AG04450 (cell line): ENCODE data around the gene ANO4. TPM values are rescaled to one million over a fixed set of nuclear protein-coding genes. Genes with fewer than 3 reads are reported as not detected.
"Not testable (repeated sequence)": the region's sequence is repeated elsewhere in the genome, so short reads cannot be mapped to it uniquely, and the experiment has no call there.

Source experiments
- CTCF ChIA-PET: fragments of 300-600, 350-600 bp; formaldehyde crosslinking; extraction: SDS; loops from one replicate; lab custom pipeline; 2022; ENCODE audit warnings: antibody characterized with exemption, inconsistent platforms; lab: Charles Lee
- POLR2A ChIA-PET: fragments of 350-600 bp; formaldehyde crosslinking; extraction: SDS; loops from one replicate; lab custom pipeline; 2021; ENCODE audit warnings: antibody characterized with exemption, inconsistent platforms; lab: Yijun Ruan, JAX
- DNase-seq: peaks from one replicate; pipeline ENCODE4 v3.0.0-alpha.2; 2011; ENCODE audit warnings: low read depth, low spot score
- H3K27ac ChIP-seq: one replicate; pipeline ENCODE4 v1.5.1; 2012; ENCODE audit warnings: low read depth, low read length, control low read depth
- H3K27me3 ChIP-seq: one replicate; pipeline ENCODE4 v1.6.0; 2012; ENCODE audit warnings: low read length; ENCODE audit not compliant: control insufficient read depth, insufficient read depth
- H3K4me3 ChIP-seq: 2 replicates; pipeline ENCODE4 v1.5.1; 2011; ENCODE audit warnings: mild to moderate bottlenecking, low read depth, low read length, control low read depth
- H3K9me3 ChIP-seq: 2 replicates; pipeline ENCODE4 v1.5.1; 2012; ENCODE audit warnings: low read length; ENCODE audit not compliant: control insufficient read depth, insufficient read depth
- polyA plus RNA-seq: library from polyadenylated mRNA; depleted of rRNA; stranded (reverse); fragments of >200 nt; gene quantifications from 2 replicates; pipeline ENCODE4 v1.2.3, GENCODE V29; 2011
- TF ChIP-seq, protein P1 (sequence below): IDR thresholded peaks from 2 replicates; pipeline ENCODE4 v1.5.1; 2011; ENCODE audit warnings: low read depth, low read length, control low read depth, inconsistent platforms

ANO4 gene
- polyA plus RNA-seq, 1 experiment: 7.5 TPM

DNA sequence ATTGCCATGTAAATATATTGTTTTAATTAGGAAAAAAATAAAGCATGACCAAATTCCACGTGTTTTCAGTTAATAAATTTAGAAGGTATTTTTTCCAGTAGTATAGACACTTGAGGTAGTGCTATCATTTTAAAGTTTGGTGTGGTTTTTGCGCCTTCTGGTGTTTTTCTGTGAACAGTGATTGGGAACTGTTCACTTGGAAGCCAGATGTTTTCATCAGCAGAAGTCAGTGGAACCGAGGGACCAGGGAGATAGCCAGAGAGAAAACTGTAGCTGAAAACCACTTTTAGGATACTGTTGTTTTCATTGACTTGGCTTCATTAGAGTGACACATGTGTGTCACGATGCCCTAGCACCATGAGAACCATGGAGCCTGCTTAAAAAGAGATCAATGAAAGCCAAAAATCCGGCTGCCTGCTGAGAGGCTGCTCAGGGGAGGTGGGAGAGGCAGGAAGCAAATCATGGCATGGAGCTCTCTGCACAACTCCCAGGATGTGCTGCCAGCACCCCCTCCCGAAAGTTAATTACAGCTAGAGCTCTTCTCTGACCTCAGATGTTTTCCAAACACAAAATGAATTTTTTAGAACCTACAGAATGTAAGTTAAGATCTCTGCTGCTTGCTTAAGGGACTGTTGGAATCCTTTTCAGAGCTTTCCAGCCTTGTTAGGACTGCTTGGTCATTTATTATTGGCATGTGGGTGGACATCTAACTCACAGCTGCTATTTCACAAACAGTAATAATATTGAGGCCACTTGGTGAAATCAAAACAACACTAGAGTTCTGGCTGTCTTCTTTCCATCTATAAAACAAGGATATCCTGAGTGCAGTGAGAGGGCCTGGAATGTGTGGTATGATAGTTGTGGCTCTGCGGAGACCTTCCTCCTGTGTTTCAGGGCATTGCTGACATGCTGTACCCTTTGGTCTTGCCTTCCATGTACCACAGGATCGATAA is 192.3 kb downstream of the ANO4 start:
- Histone ChIP-seq H3K9me3 (no peaks in the 10 kb centered on the region), H3K27me3 (no peaks in the 10 kb centered on the region), H3K4me3 (no peak overlapping the region), H3K27ac (no peak overlapping the region)
- TF ChIP-seq, protein P1, sequence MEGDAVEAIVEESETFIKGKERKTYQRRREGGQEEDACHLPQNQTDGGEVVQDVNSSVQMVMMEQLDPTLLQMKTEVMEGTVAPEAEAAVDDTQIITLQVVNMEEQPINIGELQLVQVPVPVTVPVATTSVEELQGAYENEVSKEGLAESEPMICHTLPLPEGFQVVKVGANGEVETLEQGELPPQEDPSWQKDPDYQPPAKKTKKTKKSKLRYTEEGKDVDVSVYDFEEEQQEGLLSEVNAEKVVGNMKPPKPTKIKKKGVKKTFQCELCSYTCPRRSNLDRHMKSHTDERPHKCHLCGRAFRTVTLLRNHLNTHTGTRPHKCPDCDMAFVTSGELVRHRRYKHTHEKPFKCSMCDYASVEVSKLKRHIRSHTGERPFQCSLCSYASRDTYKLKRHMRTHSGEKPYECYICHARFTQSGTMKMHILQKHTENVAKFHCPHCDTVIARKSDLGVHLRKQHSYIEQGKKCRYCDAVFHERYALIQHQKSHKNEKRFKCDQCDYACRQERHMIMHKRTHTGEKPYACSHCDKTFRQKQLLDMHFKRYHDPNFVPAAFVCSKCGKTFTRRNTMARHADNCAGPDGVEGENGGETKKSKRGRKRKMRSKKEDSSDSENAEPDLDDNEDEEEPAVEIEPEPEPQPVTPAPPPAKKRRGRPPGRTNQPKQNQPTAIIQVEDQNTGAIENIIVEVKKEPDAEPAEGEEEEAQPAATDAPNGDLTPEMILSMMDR: no peak
- peak; percentile 16 for DNase-seq
- ChIA-PET POLR2A (no interaction called here), CTCF (interaction anchor here (0.6 to 0.9 kb wide), 2 partner anchors 11 to 248 kb away, joined by 3 read pairs; no protein-coding TSS in a partner anchor)

DNA sequence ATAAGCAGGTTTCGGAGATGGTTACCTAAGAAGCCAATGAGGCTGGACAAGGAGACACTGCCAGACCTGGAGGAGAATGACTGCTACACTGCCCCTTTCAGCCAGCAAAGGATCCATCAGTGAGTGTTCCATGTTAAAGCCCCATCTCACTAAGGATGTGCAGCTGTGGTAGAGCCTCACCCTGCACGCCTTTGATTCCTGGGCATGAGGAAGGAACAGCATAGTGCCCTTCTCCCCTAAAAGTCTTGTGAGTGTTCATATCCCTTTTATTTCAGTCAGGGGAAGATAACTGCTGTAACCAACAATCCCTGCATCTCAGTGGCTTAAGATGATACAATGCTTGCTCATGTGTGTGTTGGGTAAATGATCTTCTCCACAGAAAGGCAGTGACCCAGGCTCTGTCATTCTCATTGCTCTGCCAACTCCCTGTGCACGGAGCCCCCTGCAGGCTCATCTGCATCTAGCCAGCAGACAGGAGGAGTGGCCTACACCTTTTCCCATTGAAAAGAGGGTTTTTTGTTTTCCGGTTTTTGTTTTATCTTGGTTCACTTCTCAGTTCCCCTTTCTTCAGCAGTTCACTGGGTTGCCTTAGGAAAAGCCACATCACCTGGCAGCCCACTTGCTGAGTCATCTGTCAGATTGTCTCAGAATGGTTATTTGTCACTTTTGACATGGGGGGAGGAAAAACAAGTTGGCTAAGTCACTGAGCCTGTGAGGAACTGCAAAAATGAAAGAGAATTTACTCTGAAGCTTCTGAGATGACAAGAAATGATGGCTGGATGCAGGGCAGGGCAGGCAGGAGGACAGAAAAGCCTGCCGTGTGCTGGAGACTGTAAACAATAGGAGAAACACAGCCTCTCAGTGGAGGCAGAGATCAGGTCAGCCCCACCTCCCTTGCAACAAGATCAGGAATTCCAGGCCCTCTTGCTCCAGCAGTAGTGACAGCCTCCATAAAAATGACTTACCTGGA is 193.3 kb downstream of the ANO4 start:
- ChIA-PET CTCF (interaction anchor here (0.6 kb wide), 2 partner anchors 247 to 663 kb away, joined by 3 to 4 read pairs; no protein-coding TSS in a partner anchor), POLR2A (no interaction called here)
- H3K27ac ChIP-seq: no peak overlapping the region
- peak; percentile 11 for DNase-seq
- no peak overlapping the region for H3K4me3 ChIP-seq
- H3K9me3 ChIP-seq: no peaks in the 10 kb centered on the region
- TF ChIP-seq, protein P1: peak; percentile 66
- H3K27me3 ChIP-seq: no peaks in the 10 kb centered on the region

- H3K9me3 ChIP-seq, H3K27me3 ChIP-seq, DNase-seq, POLR2A ChIA-PET, H3K4me3 ChIP-seq, CTCF ChIA-PET, H3K27ac ChIP-seq: not testable (repeated sequence)
These were observed 194.9 kb downstream of the ANO4 start for GRCh38 chr12:100989509-100989908.

DNA sequence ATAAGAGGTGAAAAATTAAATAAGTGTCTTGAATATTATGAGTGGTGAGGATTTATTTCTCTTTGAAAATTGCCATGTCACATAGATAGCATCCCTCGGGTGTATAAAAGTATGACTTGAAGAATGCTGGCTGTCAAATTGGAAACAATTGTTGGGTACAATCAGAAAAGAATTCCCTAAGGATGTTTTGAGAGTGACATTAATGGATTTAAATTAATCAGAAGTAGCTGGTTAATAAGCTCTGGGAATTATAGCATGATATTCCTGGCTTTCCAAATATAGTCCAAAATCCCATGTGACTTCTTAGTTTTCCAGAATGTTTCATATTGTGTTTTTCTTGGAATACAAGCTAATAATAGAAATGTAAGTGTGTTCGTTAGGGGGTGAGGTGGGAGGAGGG is 196.5 kb downstream of the ANO4 start:
- Histone ChIP-seq H3K9me3 (no peaks in the 10 kb centered on the region), H3K27me3 (no peaks in the 10 kb centered on the region), H3K4me3 (no peak overlapping the region), H3K27ac (no peak overlapping the region)
- TF ChIP-seq, protein P1: no peak
- ChIA-PET CTCF (interaction anchor here (0.6 kb wide), 2 partner anchors 103 to 1467 kb away, joined by 3 read pairs; no protein-coding TSS in a partner anchor), POLR2A (no interaction called here)
- no peak for DNase-seq

DNA sequence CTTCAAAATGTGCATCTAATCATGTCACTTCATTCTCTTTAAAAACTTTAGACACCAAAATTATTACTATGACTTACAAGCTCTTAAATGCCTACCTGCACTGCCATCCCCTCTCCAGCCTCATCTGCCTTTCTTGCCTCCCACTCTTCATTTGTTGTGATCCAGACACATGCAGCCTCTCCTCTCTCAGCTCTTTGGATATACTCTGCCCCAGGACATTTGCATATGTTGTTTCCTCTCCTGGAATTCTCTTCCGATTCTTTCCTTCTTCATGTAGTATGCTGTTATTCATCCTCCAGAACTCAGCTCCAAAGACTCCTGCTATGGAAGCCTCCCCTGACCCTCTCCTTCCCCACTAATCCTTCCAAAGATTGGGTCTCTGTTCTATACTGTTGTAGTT is 197.6 kb downstream of the ANO4 start:
- no peaks in the 10 kb centered on the region for H3K9me3 ChIP-seq
- ChIA-PET CTCF (no interaction called here), POLR2A (no interaction called here)
- DNase-seq: no peak
- TF ChIP-seq, protein P1: no peak
- no peak overlapping the region for H3K27ac ChIP-seq
- H3K27me3 ChIP-seq: no peaks in the 10 kb centered on the region
- H3K4me3 ChIP-seq: no peak overlapping the region
